ENCODE measurements around the gene RERE.

- TF ChIP-seq, protein P1, sequence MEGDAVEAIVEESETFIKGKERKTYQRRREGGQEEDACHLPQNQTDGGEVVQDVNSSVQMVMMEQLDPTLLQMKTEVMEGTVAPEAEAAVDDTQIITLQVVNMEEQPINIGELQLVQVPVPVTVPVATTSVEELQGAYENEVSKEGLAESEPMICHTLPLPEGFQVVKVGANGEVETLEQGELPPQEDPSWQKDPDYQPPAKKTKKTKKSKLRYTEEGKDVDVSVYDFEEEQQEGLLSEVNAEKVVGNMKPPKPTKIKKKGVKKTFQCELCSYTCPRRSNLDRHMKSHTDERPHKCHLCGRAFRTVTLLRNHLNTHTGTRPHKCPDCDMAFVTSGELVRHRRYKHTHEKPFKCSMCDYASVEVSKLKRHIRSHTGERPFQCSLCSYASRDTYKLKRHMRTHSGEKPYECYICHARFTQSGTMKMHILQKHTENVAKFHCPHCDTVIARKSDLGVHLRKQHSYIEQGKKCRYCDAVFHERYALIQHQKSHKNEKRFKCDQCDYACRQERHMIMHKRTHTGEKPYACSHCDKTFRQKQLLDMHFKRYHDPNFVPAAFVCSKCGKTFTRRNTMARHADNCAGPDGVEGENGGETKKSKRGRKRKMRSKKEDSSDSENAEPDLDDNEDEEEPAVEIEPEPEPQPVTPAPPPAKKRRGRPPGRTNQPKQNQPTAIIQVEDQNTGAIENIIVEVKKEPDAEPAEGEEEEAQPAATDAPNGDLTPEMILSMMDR (IDR thresholded peaks at IDR 0.05; ENCODE audit: extremely low read depth in 1 of 2, insufficient read depth in 1 of 2, low read depth in 1 of 2, low read length in 2 of 2): no peak
- TF ChIP-seq POLR2A (IDR thresholded peaks at IDR 0.05; ENCODE audit: low read depth, low read length) (no peak), EZH2 (IDR thresholded peaks at IDR 0.05; ENCODE audit: borderline replicate concordance, low read depth, low read length, severe bottlenecking) (no peak), POLR2AphosphoS5 (IDR thresholded peaks at IDR 0.05; ENCODE audit: insufficient read depth, low read depth, low read length) (no peak), JUN (IDR thresholded peaks at IDR 0.05; ENCODE audit: borderline replicate concordance, insufficient read depth, insufficient read length, low read depth) (no peak), MYC (IDR thresholded peaks at IDR 0.05; ENCODE audit: low read depth, low read length) (no peak), MAX (IDR thresholded peaks at IDR 0.05; ENCODE audit: insufficient read depth, insufficient read length) (no peak), GATA2 (IDR thresholded peaks at IDR 0.05; ENCODE audit: insufficient read depth, insufficient read length, low read depth, low read length) (no peak), FOS (IDR thresholded peaks at IDR 0.05; ENCODE audit: borderline replicate concordance, insufficient read depth, low read length) (no peak)
These were observed 443.1 kb downstream of the RERE start for GRCh38 chr1:8374356-8374755.
